IPS-18a (cell line): ENCODE data around the gene DIO3.

ENCODE experiments used
- H3K27ac ChIP-seq: one replicate; pipeline ENCODE4 v1.5.1; 2013; ENCODE audit warnings: low read length
- H3K27me3 ChIP-seq: one replicate; pipeline ENCODE4 v1.6.1; 2013; ENCODE audit warnings: mild to moderate bottlenecking, low read length; ENCODE audit not compliant: control insufficient read depth, insufficient read depth
- H3K36me3 ChIP-seq: one replicate; pipeline ENCODE4 v1.6.1; 2013; ENCODE audit warnings: low read depth, low read length; ENCODE audit not compliant: control insufficient read depth
- H3K4me1 ChIP-seq: one replicate; pipeline ENCODE4 v1.6.1; 2013; ENCODE audit warnings: low read depth, low read length; ENCODE audit not compliant: control insufficient read depth
- H3K4me3 ChIP-seq: one replicate; pipeline ENCODE4 v1.5.1; 2013; ENCODE audit warnings: low read length
- H3K9ac ChIP-seq: one replicate; pipeline ENCODE4 v1.6.1; 2013; ENCODE audit warnings: mild to moderate bottlenecking, low read length, moderate library complexity
- H3K9me3 ChIP-seq: one replicate; pipeline ENCODE4 v1.6.1; 2013; ENCODE audit warnings: low read depth, low read length; ENCODE audit not compliant: control insufficient read depth

DIO3 gene

GRCh38 chr14:101596742-101597141, 35.4 kb downstream of the DIO3 start:
- no peak overlapping the region for H3K9ac ChIP-seq

GRCh38 chr14:101598159-101598558, 36.9 kb downstream of the DIO3 start:
- Histone ChIP-seq H3K4me3 (no peak overlapping the region), H3K4me1 (no peaks in the 10 kb centered on the region), H3K9ac (no peak overlapping the region)

More at GRCh38 chr14:101596742-101597141, 35.4 kb downstream of the DIO3 start:
- Histone ChIP-seq H3K27ac (no peak overlapping the region), H3K36me3 (no peaks in the 10 kb centered on the region), H3K4me3 (no peak overlapping the region), H3K9me3 (no peaks in the 10 kb centered on the region), H3K4me1 (no peaks in the 10 kb centered on the region), H3K27me3 (no peaks in the 10 kb centered on the region)

GRCh38 chr14:101598571-101599233, 37.4 kb downstream of the DIO3 start:
- Histone ChIP-seq H3K36me3 (no peaks in the 10 kb centered on the region), H3K27me3 (no peaks in the 10 kb centered on the region), H3K9me3 (no peaks in the 10 kb centered on the region), H3K4me1 (no peaks in the 10 kb centered on the region), H3K27ac (no peak overlapping the region), H3K9ac (no peak overlapping the region), H3K4me3 (no peak overlapping the region)

More at GRCh38 chr14:101598159-101598558, 36.9 kb downstream of the DIO3 start:
- Histone ChIP-seq H3K27ac (no peak overlapping the region), H3K36me3 (no peaks in the 10 kb centered on the region), H3K27me3 (no peaks in the 10 kb centered on the region), H3K9me3 (no peaks in the 10 kb centered on the region)

DNA sequence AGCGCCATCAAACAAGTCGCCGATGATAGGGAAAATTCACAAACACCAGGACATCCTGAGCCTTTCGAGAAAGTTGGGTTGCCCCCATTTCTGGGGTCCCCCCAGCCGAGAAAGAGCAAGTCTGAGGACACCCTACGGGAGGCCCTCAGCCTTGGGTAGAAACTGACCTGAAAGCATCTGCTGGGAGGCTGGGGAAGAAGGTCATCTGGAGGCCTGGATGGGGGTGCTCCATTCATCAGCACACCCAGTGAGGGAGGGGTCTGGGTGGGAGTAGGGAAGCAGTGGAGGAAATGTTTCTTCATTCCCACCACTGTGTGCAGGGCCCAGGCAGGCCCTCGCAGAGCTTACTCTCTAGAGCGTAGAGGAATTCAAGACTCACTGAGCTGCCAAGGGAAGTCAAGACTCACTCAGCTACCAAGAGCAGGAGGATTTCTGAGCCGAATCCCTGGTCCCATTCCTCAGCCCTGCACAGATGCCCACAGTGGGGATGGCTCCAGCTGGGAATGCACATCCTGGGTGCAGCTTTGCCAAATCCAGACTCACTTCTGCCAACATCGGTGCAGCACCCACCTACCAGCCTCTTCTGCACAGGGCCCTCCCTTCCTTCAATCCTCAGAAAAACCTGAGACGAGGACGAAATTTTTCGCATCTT, 38.1 kb downstream of the DIO3 start:
- Histone ChIP-seq H3K36me3 (no peaks in the 10 kb centered on the region), H3K9me3 (no peaks in the 10 kb centered on the region), H3K27ac (no peak overlapping the region), H3K9ac (no peak overlapping the region), H3K27me3 (no peaks in the 10 kb centered on the region), H3K4me1 (no peaks in the 10 kb centered on the region), H3K4me3 (no peak overlapping the region)

DNA sequence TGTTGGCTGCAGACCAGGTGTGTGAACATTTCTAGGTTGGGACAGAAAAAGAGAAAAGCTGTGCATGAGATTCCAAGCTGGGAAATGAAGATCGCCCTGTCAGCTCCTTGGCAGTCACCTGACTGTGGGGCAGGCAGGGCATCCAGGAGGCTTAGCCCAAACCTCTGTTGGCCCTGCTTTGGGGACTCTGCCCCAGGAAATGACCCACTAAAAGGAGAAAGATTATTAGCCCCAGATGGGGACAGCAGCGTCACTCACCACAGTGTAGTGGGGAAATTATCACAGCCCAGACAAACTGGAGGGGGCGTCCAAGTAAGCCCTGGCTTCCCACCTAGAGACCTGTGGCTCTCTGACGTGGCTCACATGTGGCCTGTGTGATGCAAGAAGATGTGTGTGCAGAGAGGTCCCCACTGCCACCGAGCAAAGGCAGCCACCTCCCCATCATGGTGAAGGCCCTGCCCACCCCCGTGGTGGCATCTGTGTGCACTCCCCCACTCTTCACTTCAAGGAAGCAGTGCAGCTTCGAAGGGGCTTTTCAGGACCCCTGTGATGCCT, 39.1 kb downstream of the DIO3 start:
- Histone ChIP-seq H3K4me3 (no peak overlapping the region), H3K27me3 (no peaks in the 10 kb centered on the region), H3K4me1 (no peaks in the 10 kb centered on the region), H3K9ac (no peak overlapping the region), H3K36me3 (no peaks in the 10 kb centered on the region), H3K27ac (no peak overlapping the region), H3K9me3 (no peaks in the 10 kb centered on the region)

- no peak overlapping the region for H3K4me3 ChIP-seq
- no peaks in the 10 kb centered on the region for H3K27me3 ChIP-seq
- H3K36me3 ChIP-seq, result no peaks in the 10 kb centered on the region
- H3K9ac ChIP-seq, result no peak overlapping the region
- H3K27ac ChIP-seq, result no peak overlapping the region
- no peaks in the 10 kb centered on the region for H3K4me1 ChIP-seq
- H3K9me3 ChIP-seq, result no peaks in the 10 kb centered on the region
Measured at GRCh38 chr14:101600891-101601605, 39.8 kb downstream of the DIO3 start.

- Histone ChIP-seq H3K9ac (no peak overlapping the region), H3K36me3 (no peaks in the 10 kb centered on the region), H3K9me3 (no peaks in the 10 kb centered on the region), H3K27me3 (no peaks in the 10 kb centered on the region), H3K4me1 (no peaks in the 10 kb centered on the region), H3K27ac (no peak overlapping the region), H3K4me3 (no peak overlapping the region)
Measured at GRCh38 chr14:101601606-101602465, 40.5 kb downstream of the DIO3 start.

- Histone ChIP-seq H3K9ac (no peak overlapping the region), H3K9me3 (no peaks in the 10 kb centered on the region), H3K4me3 (no peak overlapping the region), H3K36me3 (no peaks in the 10 kb centered on the region), H3K27me3 (no peaks in the 10 kb centered on the region), H3K27ac (no peak overlapping the region), H3K4me1 (no peaks in the 10 kb centered on the region)
Measured at GRCh38 chr14:101602466-101602840, 41.2 kb downstream of the DIO3 start.

- Histone ChIP-seq H3K36me3 (no peaks in the 10 kb centered on the region), H3K9me3 (no peaks in the 10 kb centered on the region), H3K4me3 (no peak overlapping the region), H3K27ac (no peak overlapping the region), H3K9ac (no peak overlapping the region), H3K4me1 (no peaks in the 10 kb centered on the region), H3K27me3 (no peaks in the 10 kb centered on the region)
Measured at GRCh38 chr14:101603096-101603495, 41.8 kb downstream of the DIO3 start.

DNA sequence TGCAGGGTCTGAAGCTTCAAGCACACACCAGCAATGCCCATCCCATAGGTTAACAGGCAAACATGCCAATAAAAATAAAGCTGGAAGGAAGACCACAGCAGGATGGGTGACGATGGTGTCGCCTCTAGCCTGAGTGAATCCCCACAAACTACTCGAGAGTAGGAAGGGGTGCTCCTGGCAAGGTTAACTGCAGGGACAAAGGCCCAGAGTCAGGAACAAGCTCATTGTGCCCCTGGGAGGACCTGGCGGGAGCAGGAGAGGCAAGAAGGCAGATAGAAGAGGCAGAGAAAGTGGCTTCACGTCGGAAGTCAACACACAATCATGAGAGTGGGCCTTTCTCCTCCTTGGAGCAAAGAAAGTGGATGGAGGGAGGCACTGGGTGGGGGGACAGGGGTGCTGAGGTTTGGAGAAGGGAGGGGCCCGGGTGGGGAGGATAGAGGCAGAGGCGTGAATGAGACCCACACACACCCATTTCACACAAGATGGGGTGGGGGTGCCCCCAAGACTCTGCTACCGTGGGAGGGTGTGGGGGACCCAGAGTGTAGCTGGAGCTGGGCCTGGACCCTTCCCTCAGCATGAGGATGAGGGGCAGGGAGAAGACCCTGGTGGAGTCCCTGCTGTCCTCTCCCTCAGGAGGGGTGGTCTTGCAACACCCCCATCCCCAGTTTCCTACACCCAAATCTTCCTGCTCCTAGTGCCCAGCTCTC, 43.1 kb downstream of the DIO3 start:
- Histone ChIP-seq H3K36me3 (no peaks in the 10 kb centered on the region), H3K9ac (no peak overlapping the region), H3K4me3 (no peak overlapping the region), H3K27me3 (no peaks in the 10 kb centered on the region), H3K27ac (no peak overlapping the region), H3K9me3 (no peaks in the 10 kb centered on the region), H3K4me1 (no peaks in the 10 kb centered on the region)
